Omental fat pad (tissue), 4 donors: ENCODE measurements around the gene UBL4B. TPM values are rescaled to one million over a fixed set of nuclear protein-coding genes. Genes with fewer than 3 reads are reported as not detected.

ENCODE experiments used
- ATAC-seq: fragments of 150-250 bp; one replicate; pipeline ENCODE4 v1.9.1; 2016; ENCODE audit warnings: mild to moderate bottlenecking, moderate library complexity; ENCODE audit not compliant: low FRiP score
- DNase-seq: peaks from one replicate; pipeline ENCODE4 v3.0.0-alpha.2; 2019; ENCODE audit warnings: low spot score
- total RNA-seq, 4 donors: library from RNA; depleted of rRNA; stranded (reverse); fragments of >200 nt; gene quantifications; one replicate each; pipeline ENCODE4 v1.1.0, GENCODE V29; 2016
- TF ChIP-seq, protein P1 (sequence below), 3 donors: fragments of 450-650 bp; IDR thresholded peaks; one replicate each; pipeline ENCODE4 v1.5.1; 2016 to 2017; ENCODE audit warnings: antibody characterized with exemption in 3 of 3, mild to moderate bottlenecking in 3 of 3, moderate library complexity in 2 of 3

Gene UBL4B
- total RNA-seq, 4 donors from 2014 or later, result 0.46 to 0.63 TPM; not detected in 2

DNA sequence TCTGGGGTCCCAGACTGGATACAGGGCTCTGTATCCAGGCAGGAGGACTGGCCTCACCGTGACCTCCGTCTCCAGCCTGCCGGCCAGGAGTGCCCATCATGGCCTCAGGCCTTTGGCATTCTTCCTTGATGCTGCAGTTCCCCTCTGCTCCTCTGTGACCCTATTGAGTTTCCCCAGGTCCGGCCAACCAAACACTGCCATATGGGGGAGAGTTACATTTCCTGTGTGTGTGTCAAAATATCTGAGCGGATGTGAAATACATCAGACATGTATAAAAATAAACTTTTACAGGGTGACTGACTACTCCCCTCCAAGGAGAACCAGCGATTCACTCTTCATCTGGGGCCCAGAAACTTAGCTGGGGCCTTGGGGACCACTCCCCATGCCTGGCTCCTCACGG, 10.2 kb upstream of the UBL4B start:
- no peak for DNase-seq

GRCh38 chr1:110106013-110106941, 6.0 kb upstream of the UBL4B start:
- TF ChIP-seq, protein P1, sequence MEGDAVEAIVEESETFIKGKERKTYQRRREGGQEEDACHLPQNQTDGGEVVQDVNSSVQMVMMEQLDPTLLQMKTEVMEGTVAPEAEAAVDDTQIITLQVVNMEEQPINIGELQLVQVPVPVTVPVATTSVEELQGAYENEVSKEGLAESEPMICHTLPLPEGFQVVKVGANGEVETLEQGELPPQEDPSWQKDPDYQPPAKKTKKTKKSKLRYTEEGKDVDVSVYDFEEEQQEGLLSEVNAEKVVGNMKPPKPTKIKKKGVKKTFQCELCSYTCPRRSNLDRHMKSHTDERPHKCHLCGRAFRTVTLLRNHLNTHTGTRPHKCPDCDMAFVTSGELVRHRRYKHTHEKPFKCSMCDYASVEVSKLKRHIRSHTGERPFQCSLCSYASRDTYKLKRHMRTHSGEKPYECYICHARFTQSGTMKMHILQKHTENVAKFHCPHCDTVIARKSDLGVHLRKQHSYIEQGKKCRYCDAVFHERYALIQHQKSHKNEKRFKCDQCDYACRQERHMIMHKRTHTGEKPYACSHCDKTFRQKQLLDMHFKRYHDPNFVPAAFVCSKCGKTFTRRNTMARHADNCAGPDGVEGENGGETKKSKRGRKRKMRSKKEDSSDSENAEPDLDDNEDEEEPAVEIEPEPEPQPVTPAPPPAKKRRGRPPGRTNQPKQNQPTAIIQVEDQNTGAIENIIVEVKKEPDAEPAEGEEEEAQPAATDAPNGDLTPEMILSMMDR (IDR thresholded peaks at IDR 0.05), result peak in 1 of 3 donors; percentile 12
- DNase-seq (peak; percentile 32), ATAC-seq (peak; percentile 53)

More for the DNA sequence above, 10.2 kb upstream of the UBL4B start:
- no peak for ATAC-seq
- TF ChIP-seq, protein P1 (IDR thresholded peaks at IDR 0.05), result no peak

GRCh38 chr1:110107867-110108469, 4.3 kb upstream of the UBL4B start:
- ATAC-seq, result no peak
- TF ChIP-seq, protein P1 (IDR thresholded peaks at IDR 0.05), result no peak
- DNase-seq, result no peak

GRCh38 chr1:110111081-110111480, 1.2 kb upstream of the UBL4B start:
- TF ChIP-seq, protein P1 (IDR thresholded peaks at IDR 0.05), result no peak
- DNase-seq, result no peak
- no peak for ATAC-seq

DNA sequence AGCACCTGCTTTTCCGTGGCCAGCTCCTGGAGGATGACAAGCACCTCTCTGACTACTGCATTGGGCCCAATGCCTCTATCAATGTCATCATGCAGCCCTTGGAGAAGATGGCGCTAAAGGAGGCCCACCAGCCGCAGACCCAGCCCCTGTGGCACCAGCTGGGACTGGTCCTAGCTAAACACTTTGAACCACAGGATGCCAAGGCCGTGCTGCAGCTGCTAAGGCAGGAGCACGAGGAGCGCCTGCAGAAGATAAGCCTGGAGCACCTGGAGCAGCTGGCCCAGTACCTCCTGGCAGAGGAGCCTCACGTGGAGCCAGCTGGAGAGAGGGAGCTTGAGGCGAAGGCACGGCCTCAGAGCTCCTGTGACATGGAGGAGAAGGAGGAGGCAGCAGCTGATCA, 413 bp downstream of the UBL4B start:
- ATAC-seq (no peak), DNase-seq (no peak)
- TF ChIP-seq, protein P1 (IDR thresholded peaks at IDR 0.05), result no peak

DNA sequence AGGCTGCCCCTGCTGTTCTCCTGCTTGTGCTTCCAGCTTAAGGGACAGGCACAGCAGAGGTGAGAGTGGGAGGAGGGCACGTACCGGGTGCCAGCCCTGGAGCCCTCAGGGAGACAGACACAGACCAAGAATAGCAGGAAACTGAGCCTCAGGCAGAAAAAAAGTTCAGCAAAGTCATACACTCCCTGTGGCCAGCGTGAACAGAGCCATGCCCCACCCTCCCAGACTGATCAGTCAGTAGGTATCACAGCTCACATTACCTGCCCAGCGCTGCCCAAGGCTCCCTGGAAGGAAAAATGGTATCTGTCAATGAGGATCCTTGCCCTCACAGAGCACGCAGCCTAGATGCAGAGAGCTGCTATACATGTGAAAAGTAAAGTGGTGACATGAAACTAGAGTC, 1.3 kb downstream of the UBL4B start:
- no peak for DNase-seq
- ATAC-seq, result no peak
- TF ChIP-seq, protein P1 (IDR thresholded peaks at IDR 0.05), result no peak
